GM18511 (cell line): ENCODE results near the gene TINCR.
"Not testable (repeated sequence)": the region's sequence is repeated elsewhere in the genome, so short reads cannot be mapped to it uniquely, and the experiment has no call there.

Source experiments
- ATAC-seq: cut with Tn5 transposase; IDR thresholded peaks from one replicate; pipeline ENCODE4 v1.9.1; 2021; ENCODE audit warnings: mild to moderate bottlenecking, moderate library complexity; ENCODE audit not compliant: unreplicated experiment

The TINCR gene

GRCh38 chr19:5561559-5561958 is 6.2 kb downstream of the TINCR start:
- no peak for ATAC-seq

- no peak for ATAC-seq
Measured at GRCh38 chr19:5560156-5560555, 7.6 kb downstream of the TINCR start.

- no peak for ATAC-seq
Measured at GRCh38 chr19:5559804-5560133, 8.0 kb downstream of the TINCR start.

GRCh38 chr19:5558101-5558621 is 9.6 kb downstream of the TINCR start:
- no peak for ATAC-seq

GRCh38 chr19:5557691-5558090 is 10.1 kb downstream of the TINCR start:
- ATAC-seq, result no peak

- ATAC-seq, result no peak
Measured at GRCh38 chr19:5554828-5555227, 12.9 kb downstream of the TINCR start.

GRCh38 chr19:5553892-5554291 is 13.9 kb downstream of the TINCR start:
- no peak for ATAC-seq

GRCh38 chr19:5547881-5548280 is 19.9 kb downstream of the TINCR start:
- ATAC-seq, result no peak

GRCh38 chr19:5545984-5546383 is 21.8 kb downstream of the TINCR start:
- no peak for ATAC-seq

- ATAC-seq, result no peak
Measured at GRCh38 chr19:5545051-5545450, 22.7 kb downstream of the TINCR start.

GRCh38 chr19:5542665-5543064 is 25.1 kb downstream of the TINCR start:
- ATAC-seq, result no peak

GRCh38 chr19:5541456-5541855 is 26.3 kb downstream of the TINCR start:
- no peak for ATAC-seq

- no peak for ATAC-seq
Measured at GRCh38 chr19:5540208-5540607, 27.5 kb downstream of the TINCR start.

GRCh38 chr19:5537870-5538269 is 29.9 kb downstream of the TINCR start:
- ATAC-seq, result no peak

GRCh38 chr19:5536982-5537579 is 30.7 kb downstream of the TINCR start:
- ATAC-seq, result not testable (repeated sequence)

- ATAC-seq, result no peak
Measured at GRCh38 chr19:5536337-5536894, 31.3 kb downstream of the TINCR start.

GRCh38 chr19:5534787-5535586 is 32.8 kb downstream of the TINCR start:
- no peak for ATAC-seq

- no peak for ATAC-seq
Measured at GRCh38 chr19:5533257-5533656, 34.5 kb downstream of the TINCR start.

- ATAC-seq, result no peak
Measured at GRCh38 chr19:5530701-5531100, 37.1 kb downstream of the TINCR start.

- ATAC-seq, result no peak
Measured at GRCh38 chr19:5526691-5527090, 41.1 kb downstream of the TINCR start.

GRCh38 chr19:5524081-5524480 is 43.7 kb downstream of the TINCR start:
- no peak for ATAC-seq

- ATAC-seq, result no peak
Measured at GRCh38 chr19:5522106-5522505, 45.6 kb downstream of the TINCR start.
